PFSK-1 (cell line): Measurements from ENCODE around the gene CNIH3.
A peak's percentile ranks its signal among the peaks of the same experiment; 100 is the strongest.

Experiments
- FOXP2 ChIP-seq: optimal IDR thresholded peaks from 2 replicates; pipeline ENCODE3; 2011; ENCODE audit warnings: borderline replicate concordance, control low read depth, inconsistent platforms; ENCODE audit not compliant: insufficient read depth; ENCODE audit errors: extremely low read length, extremely low read depth
- POLR2AphosphoS5 ChIP-seq: IDR thresholded peaks from 2 replicates; pipeline ENCODE4 v1.6.1; 2012; ENCODE audit warnings: low read depth, mild to moderate bottlenecking, control low read depth, low read length, moderate library complexity
- SIN3A ChIP-seq: IDR thresholded peaks from 2 replicates; pipeline ENCODE4 v1.6.1; 2012; ENCODE audit warnings: mild to moderate bottlenecking, low read length, moderate library complexity, borderline replicate concordance; ENCODE audit not compliant: insufficient read depth
- TAF1 ChIP-seq: IDR thresholded peaks from 2 replicates; pipeline ENCODE4 v1.6.1; 2012; ENCODE audit warnings: low read length, control low read depth, borderline replicate concordance; ENCODE audit not compliant: insufficient read depth
- TF ChIP-seq, protein P1 (sequence below), 2 experiments: IDR thresholded peaks; 2 replicates each; pipeline versions ENCODE4 v1.6.1 to v1.8.0; 2011 to 2012; ENCODE audit warnings: low read depth in 2 of 2, low read length in 2 of 2, control low read depth in 1 of 2, inconsistent platforms in 1 of 2, mild to moderate bottlenecking in 1 of 2, moderate library complexity in 1 of 2; ENCODE audit not compliant: insufficient read depth in 1 of 2

The CNIH3 gene

DNA sequence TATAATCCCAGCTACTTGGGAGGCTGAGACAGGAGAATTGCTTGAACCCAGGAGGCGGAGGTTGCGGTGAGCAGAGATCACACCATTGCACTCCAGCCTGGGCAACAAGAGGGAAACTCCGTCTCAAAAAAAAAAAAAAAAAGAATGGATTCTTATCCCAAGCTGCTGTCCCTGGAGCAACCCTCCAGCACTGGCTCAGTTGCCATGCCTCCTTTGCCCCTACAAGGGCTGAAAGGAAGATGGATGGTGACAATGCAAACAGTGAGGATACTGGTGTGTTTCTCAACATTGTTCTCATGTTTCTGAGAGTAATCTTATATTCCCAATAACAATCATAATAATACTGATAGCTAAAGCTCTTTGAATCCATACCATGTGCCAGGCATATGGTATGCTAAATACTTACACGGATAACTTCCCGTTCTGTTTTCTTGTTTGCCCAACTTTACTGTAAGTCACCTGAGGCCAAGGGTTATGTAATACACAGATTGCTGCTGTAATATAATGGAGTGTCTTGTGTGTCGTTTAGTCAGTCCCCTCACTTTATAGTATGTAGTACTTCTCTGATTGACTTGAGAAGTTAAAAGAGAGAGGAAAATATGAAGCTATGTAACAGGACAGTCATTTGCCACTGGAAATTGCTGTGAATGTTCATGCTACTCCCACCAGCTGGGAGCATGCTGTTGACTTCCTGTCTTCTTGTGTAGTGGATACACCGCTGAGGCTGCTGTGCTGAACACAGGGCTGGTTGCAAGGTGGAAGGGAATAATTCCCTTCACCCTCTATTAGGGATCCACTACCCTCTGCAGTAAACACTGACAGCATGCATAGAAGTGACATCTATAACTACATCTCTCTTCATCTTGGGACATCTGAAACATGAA lies 153.6 kb downstream of the CNIH3 start:
- TF ChIP-seq SIN3A, result no peak
- TF ChIP-seq FOXP2, result peak; percentile 18

DNA sequence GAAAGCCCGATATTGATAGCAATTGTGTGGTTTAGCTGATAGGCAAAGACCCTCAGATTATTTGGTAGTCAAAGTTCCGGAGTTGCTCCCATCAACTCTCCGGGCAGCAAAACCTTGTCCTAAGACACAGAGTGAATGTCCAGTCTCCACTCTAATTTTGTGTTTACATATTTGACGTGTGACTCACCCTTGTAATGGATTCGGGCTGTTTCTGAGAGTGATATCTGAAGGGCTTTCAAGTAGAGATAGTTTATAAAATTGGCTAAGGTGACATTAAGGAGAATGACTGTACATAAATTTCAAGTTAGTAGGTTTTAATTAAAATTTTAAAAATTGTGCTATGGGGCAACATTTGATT lies 154.2 kb downstream of the CNIH3 start:
- TF ChIP-seq POLR2AphosphoS5 (no peak), SIN3A (peak; percentile 37; the same call in 1 of the 2 replicates)

DNA sequence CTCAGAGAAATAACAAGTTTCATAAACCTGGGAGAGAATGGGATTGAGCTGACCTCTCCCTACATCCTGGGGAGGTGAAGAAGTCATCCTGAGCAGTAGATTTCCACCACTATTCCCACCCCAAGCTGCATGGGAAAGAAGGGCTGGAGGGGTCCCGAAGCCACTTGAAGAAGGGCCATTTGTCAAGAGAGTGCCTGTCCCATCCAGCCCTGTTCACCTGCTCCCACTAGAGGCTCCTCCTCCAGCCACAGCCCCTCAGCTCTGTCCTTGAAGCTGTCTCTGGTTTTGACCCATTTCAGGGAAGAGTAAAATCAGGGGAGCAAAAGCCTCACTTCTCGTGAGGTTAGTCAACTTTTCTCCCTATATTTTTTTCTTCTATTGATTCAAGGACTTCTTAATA lies 157.5 kb downstream of the CNIH3 start:
- TF ChIP-seq, protein P1, sequence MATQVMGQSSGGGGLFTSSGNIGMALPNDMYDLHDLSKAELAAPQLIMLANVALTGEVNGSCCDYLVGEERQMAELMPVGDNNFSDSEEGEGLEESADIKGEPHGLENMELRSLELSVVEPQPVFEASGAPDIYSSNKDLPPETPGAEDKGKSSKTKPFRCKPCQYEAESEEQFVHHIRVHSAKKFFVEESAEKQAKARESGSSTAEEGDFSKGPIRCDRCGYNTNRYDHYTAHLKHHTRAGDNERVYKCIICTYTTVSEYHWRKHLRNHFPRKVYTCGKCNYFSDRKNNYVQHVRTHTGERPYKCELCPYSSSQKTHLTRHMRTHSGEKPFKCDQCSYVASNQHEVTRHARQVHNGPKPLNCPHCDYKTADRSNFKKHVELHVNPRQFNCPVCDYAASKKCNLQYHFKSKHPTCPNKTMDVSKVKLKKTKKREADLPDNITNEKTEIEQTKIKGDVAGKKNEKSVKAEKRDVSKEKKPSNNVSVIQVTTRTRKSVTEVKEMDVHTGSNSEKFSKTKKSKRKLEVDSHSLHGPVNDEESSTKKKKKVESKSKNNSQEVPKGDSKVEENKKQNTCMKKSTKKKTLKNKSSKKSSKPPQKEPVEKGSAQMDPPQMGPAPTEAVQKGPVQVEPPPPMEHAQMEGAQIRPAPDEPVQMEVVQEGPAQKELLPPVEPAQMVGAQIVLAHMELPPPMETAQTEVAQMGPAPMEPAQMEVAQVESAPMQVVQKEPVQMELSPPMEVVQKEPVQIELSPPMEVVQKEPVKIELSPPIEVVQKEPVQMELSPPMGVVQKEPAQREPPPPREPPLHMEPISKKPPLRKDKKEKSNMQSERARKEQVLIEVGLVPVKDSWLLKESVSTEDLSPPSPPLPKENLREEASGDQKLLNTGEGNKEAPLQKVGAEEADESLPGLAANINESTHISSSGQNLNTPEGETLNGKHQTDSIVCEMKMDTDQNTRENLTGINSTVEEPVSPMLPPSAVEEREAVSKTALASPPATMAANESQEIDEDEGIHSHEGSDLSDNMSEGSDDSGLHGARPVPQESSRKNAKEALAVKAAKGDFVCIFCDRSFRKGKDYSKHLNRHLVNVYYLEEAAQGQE (IDR thresholded peaks at IDR 0.05; ENCODE audit: insufficient read depth in 1 of 2, low read depth in 2 of 2, low read length in 2 of 2), result no peak
- TF ChIP-seq TAF1 (no peak), POLR2AphosphoS5 (no peak), FOXP2 (no peak), SIN3A (no peak)

DNA sequence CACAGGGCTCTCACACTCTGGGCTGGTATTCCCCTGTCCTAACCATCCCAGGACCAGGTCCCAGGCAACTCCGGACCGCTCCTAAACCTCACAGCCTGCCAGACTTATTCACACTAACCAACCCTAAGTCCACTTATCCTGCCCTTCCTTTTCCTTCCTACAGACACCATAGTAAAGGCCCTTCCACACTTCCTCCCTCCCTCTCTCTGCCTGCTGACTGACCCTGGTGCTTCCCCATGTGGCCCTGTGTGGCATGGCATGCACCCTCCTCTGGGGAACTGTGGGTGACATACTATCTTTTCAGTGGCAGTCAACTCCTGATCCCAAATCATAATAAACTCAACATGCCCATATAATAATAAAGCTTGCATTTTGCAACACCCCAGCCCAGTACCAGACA lies 158.3 kb downstream of the CNIH3 start:
- TF ChIP-seq TAF1, result no peak
- TF ChIP-seq FOXP2, result no peak
- no peak for TF ChIP-seq POLR2AphosphoS5
- TF ChIP-seq SIN3A, result no peak

DNA sequence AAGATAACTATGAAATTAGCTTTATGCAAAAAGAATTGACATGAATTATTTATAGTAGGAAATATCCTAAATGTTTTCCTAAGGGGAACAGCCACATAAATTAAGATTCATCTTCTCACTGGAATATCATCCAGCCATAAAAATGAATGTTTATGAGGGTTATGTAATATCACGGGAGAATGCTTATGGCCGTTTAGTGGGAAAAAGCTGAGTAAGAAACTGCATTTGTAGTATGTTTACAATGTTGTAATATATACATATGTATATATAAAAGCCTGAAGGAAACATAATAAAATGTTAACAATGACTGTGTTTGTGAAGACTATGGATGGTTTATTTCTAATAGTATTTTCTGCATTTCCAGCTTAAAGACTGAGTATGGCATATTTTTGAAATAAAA lies 161.1 kb downstream of the CNIH3 start:
- TF ChIP-seq, protein P1 (IDR thresholded peaks at IDR 0.05; ENCODE audit: insufficient read depth in 1 of 2, low read depth in 2 of 2, low read length in 2 of 2), result no peak
- TF ChIP-seq POLR2AphosphoS5 (no peak), TAF1 (no peak), SIN3A (no peak), FOXP2 (no peak)

DNA sequence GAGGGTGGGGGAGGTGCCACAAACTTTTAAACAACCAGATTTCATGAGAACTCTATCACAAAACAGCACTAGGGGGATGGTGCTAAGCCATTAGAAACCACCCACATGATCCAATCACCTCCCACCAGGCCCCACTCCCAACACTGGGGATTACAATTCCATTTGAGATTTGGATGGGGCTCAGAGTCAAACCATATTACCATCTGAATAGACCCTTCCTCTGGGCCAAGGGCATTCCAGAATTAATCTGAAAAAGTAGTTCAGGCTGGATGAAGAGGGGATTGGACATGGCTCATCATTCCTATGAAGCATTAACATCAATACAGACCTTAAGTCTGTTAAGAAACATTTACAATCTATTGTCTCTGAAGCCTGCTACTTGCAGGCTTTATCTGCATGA lies 163.4 kb downstream of the CNIH3 start:
- TF ChIP-seq, protein P1 (IDR thresholded peaks at IDR 0.05; ENCODE audit: insufficient read depth in 1 of 2, low read depth in 2 of 2, low read length in 2 of 2), result no peak
- no peak for TF ChIP-seq POLR2AphosphoS5
- no peak for TF ChIP-seq SIN3A
- TF ChIP-seq FOXP2, result no peak
- TF ChIP-seq TAF1, result no peak
